HG02973 (cell line): ENCODE results near the gene ANKRD10.
A peak's percentile ranks its signal among the peaks of the same experiment; 100 is the strongest.

Experiments
- ATAC-seq: cut with Tn5 transposase; IDR thresholded peaks from one replicate; pipeline ENCODE4 v1.9.1; 2021; ENCODE audit warnings: moderate library complexity; ENCODE audit not compliant: unreplicated experiment

ANKRD10 gene

GRCh38 chr13:110916301-110917142 is 1.7 kb upstream of the ANKRD10 start:
- no peak for ATAC-seq

GRCh38 chr13:110915874-110916206 is 971 bp upstream of the ANKRD10 start:
- ATAC-seq = no peak

- ATAC-seq = peak; percentile 28
Observed at GRCh38 chr13:110914331-110915056, 375 bp downstream of the ANKRD10 start.

- no peak for ATAC-seq
Observed at GRCh38 chr13:110914081-110914330, 863 bp downstream of the ANKRD10 start.

GRCh38 chr13:110913322-110914080 is 1.4 kb downstream of the ANKRD10 start:
- no peak for ATAC-seq

- no peak for ATAC-seq
Observed at GRCh38 chr13:110912651-110913051, 2.2 kb downstream of the ANKRD10 start.

- ATAC-seq = no peak
Observed at GRCh38 chr13:110911880-110912279, 3.0 kb downstream of the ANKRD10 start.

- ATAC-seq = no peak
Observed at GRCh38 chr13:110910013-110910890, 4.6 kb downstream of the ANKRD10 start.

- ATAC-seq = no peak
Observed at GRCh38 chr13:110907951-110908898, 6.6 kb downstream of the ANKRD10 start.

GRCh38 chr13:110907301-110907700 is 7.6 kb downstream of the ANKRD10 start:
- no peak for ATAC-seq

- ATAC-seq = no peak
Observed at GRCh38 chr13:110904748-110905147, 10.1 kb downstream of the ANKRD10 start.

- no peak for ATAC-seq
Observed at GRCh38 chr13:110902370-110902769, 12.5 kb downstream of the ANKRD10 start.

- no peak for ATAC-seq
Observed at GRCh38 chr13:110897521-110897920, 17.3 kb downstream of the ANKRD10 start.

- no peak for ATAC-seq
Observed at GRCh38 chr13:110897014-110897413, 17.9 kb downstream of the ANKRD10 start.

- no peak for ATAC-seq
Observed at GRCh38 chr13:110894086-110894485, 20.8 kb downstream of the ANKRD10 start.

GRCh38 chr13:110893571-110893970 is 21.3 kb downstream of the ANKRD10 start:
- no peak for ATAC-seq

- ATAC-seq = no peak
Observed at GRCh38 chr13:110890279-110891165, 24.3 kb downstream of the ANKRD10 start.

- ATAC-seq = no peak
Observed at GRCh38 chr13:110888390-110888789, 26.5 kb downstream of the ANKRD10 start.
